Glomerular endothelial cell (primary cell): ENCODE results near the gene NCF1. TPM values are rescaled to one million over a fixed set of nuclear protein-coding genes. Genes with fewer than 3 reads are reported as not detected.
"Not testable (repeated sequence)": the region's sequence is repeated elsewhere in the genome, so short reads cannot be mapped to it uniquely, and the experiment has no call there.

Experiments used
- DNase-seq: peaks from one replicate; pipeline ENCODE4 v3.0.0-alpha.2; 2011; ENCODE audit warnings: low read depth, low spot score; ENCODE audit errors: extremely low read depth
- total RNA-seq: library from RNA; depleted of rRNA; stranded (reverse); fragments of >200 nt; gene quantifications from 2 replicates; pipeline ENCODE4 v1.2.3, GENCODE V29; 2015

Gene NCF1
- total RNA-seq = 0.73 TPM in 1 of 2 replicates, not detected in the other

DNA sequence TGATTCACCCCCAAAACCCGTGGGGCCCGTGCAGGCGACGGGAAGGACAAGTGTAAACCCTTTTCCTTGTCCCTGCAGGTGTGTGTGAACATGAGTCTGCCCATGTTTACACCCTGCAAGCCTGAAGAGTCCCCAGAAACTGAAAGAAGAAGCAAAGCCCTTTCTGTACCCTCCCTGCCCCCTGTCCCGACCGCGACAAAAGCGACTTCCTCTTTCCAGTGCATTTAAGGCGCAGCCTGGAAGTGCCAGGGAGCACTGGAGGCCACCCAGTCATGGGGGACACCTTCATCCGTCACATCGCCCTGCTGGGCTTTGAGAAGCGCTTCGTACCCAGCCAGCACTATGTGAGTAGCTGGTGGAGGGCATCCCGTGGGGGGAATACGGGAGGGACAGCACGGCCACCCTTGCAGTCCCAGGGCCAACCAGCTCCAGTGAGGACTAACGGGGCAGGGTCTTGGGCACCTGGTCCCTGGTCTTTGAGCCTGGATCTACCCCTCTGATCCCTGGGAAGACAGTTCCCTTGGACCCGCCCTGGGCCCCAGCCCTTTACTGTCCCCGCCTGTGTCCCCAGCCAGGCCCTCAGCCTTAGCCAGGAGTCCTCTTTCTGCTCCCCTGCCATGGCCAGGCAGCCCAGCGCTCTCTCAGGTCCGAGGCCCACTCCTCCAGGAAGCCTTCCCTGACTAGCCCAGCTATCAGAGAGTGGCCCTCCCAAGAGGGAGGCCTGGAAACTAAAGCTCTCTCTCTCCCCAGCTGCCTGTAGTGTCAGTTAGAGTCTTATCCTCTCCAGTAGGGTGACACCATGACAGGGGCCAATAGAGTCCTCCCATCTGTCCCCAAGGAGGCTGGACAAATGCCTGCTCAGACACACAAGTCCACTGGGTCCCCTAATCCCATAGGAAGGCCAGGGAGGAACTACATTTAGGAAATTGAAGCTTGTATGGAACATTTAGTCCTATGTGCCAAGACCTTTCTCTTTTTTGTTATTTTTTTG, at the start of gene NCF1:
Gene NCF1 (plus strand): TSS at position 252 of the 991 bp plus-strand sequence. CDS start 21 bp downstream, at position 273.
- DNase-seq = not testable (repeated sequence)

DNA sequence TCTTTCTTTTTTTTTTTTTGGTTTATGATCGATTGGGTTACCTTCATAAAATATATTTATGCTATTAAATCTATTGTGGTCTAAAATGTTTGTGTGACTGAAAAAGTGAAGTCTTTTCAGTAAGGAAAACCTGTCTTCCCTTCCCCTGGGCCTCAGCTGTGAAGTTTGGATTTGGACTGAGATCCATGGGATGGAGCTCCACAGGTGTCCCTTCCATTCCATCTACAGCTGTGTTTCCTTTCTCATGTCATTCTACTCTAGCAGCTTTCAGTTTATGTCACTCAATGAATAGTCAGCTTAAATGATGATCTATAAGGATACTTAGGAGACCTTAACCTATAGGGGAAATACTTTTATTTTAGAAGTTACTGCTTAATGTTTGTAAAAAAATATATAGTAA, 48.0 kb upstream of the NCF1 start:
- DNase-seq = no peak

DNA sequence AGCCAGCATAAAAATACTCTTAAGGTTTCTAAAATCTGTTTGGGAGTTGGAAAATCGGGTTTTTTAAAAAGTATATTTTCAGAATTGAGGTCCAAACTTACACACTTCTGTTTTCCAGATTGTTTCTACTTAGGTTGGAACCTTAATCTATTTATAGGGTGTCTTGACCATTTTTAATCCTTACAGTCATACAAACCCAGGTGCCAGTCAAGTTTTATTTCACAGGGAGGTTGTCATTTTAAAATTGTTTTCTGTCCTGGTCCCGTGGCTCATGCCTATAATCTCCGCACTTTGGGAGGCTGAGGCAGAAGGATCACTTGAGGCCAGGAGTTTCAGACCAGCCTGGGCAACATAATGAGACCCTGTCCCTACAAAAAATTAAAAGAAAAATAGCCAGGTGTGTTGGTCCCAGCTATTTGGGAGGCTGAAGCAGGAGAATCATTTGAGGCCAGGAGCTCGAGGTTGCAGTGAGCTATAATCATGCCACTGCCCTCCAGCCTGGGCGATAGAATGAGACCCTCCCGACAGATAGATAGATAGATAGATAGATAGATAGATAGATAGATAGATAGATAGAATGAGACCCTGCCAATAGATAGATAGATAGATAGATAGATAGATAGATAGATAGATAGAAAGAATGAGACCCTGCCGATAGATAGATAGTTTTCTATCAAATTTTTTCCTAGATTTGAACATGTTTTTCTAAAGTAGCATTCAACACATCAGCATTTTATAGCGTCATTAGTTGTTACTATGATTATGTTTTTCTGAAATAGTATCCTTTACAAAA, 47.3 kb upstream of the NCF1 start:
- DNase-seq = no peak

DNA sequence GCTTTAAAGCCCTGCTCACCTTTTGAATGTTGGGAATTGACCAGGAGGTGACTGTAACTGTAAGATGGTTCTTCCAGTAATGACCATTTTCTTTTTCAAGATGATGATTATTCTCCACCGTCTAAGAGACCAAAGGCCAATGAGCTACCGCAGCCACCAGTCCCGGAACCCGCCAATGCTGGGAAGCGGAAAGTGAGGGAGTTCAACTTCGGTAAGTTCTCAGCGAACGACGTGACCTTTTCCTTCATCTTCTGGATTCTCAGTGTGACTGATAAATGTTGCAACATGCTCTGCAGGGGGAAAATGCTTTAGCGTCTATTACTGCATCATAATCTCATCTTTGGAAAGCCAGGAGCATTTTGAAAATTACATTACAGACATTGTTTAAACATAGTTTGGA, 45.1 kb upstream of the NCF1 start:
- not testable (repeated sequence) for DNase-seq

DNA sequence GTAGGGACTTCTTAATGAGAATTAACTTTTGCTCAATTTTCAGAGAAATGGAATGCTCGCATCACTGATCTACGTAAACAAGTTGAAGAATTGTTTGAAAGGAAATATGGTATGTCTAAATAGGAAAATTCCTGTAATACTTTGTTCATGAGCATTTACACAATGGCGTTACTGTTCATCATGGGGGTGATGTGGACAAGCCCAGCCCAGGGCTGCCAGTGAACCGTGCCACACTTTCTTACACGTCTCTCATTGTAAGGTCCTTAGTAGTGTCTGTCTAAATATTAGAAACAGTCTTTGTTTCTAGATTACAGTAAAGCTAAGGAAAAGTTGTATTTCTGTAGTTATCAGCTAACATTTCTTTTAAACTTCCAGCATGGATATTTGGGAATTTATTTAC, 43.6 kb upstream of the NCF1 start:
- DNase-seq = not testable (repeated sequence)

DNA sequence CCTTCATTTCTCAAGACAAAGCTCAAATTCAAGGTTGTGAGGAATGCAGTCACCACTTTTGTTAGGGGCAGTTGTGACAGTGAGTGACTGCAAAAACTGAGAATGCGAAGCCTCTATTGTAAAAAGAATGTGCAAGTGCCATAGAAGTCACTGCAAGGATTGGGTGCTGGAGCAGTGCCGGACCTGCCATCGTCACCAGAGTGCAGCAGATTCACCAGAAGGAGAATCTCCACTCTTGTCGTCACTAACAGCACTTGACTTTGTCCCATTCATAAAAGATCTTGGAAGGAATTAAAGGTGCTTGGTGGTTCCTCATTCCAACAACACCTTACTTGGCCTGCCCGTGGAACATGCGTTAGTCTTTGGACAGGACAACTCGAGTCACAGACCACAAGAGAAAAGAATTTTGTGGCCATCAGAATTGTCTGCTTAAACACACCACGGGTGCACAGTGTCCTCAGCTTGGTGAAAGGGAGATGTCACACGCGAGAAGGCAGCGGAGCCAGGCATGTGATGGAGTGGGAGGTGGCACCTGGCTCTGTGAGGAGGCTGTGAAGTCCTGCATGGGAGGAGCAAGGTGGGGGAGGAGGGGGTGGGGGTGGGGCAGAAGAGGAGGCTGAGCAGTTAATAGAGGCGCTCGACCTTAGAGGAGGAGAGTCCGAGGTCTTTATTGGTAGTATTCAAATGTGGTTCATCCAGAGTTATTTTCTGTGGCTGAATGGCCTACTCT, 33.7 kb upstream of the NCF1 start:
- DNase-seq = not testable (repeated sequence)

DNA sequence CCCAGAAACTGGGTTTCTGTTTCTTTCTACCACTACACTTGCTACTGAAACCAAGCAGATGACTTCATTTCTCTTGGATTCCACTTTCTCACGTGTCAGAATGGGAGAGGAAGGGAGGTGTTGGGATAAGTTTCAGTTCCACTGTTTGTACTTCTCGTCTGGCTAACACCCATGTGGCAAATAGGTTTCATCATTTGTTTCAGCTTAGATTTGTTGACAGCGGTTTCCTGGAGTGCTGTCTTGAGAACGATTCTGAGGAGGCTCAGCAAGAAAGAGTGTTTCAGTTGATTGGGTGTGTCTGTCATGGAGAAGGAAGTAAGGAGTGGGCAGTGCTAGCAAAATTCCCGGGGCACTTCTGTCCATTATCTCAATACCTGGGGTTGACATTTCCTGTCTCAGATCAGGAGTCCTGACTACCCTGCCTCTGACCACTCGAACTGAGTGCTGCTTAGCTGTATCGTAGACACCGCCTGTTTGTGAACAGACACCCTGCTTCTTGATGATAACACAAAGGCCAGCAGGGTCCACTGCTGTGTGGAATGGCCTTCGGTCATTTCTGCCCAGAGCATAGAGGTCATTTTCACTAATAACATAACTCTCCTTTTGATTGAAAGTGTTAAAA, 29.8 kb upstream of the NCF1 start:
- DNase-seq = not testable (repeated sequence)

DNA sequence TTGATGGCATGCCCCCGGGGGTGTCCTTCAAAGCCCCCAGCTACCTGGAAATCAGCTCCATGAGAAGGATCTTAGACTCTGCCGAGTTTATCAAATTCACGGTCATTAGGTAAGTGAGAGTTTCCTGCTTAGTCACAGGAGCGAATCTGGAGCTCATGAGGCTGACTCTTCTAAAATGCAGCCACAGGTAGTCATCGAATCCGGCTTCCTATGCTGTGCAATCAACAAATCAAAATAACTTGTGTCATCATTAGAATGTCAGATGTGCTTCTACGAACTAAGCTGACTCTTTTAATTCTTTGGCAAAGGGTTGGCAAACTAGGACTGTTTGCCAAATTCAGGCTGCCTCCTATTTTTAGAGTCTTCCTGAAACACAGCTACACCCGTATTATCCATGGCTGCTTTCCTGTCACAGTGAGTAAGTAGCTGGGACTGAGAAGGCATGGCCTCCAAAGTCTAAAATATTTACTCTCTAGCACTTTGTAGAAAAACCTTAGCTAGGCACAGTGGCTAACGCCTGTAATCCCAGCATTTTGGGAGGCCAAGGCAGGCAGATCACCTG, 19.8 kb upstream of the NCF1 start:
- not testable (repeated sequence) for DNase-seq

DNA sequence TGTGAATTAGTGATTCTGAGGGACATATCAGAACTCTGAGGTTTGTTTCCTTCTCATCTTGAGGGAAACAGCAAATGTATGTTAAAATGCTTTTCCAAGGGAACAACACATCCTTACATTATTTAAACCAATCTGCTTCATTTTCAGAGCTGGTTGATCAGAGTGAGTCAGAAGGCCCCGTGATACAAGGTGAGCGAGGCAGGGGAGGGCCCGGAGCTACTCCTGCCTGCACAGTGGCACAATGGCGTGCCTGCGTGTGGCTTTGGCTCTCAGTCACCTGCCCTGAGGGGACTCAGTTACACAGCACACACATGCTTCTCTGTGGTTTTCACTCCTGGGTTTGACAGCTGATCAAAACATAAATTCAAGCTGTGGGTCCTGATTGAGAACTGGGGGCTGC, 17.1 kb upstream of the NCF1 start:
- DNase-seq = not testable (repeated sequence)

GRCh38 chr7:74758268-74758667, 15.5 kb upstream of the NCF1 start:
- not testable (repeated sequence) for DNase-seq

- DNase-seq = not testable (repeated sequence)
Measured at GRCh38 chr7:74758982-74759381, 14.8 kb upstream of the NCF1 start.

GRCh38 chr7:74765205-74765918, 8.4 kb upstream of the NCF1 start:
- not testable (repeated sequence) for DNase-seq

DNA sequence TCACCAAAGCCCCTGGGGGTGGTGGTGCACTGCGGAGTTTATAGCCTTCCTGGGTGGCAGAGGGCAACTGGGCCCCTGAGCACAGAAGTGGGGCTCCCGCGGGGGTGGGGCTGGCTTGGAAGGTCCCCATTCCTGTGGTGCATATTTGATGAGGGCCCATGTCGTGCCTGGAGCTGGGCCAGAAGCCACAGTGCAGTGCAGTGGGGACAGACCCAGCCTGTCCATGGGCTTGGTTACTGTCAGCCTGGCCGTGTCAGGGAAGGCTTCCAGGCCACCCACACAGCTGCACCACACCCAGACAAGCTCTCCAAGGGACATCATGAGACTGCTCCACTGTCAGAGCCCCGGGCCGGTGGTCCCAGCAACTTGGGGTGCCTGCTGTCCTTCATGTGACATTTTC, 7.3 kb upstream of the NCF1 start:
- not testable (repeated sequence) for DNase-seq

- DNase-seq = not testable (repeated sequence)
Measured at GRCh38 chr7:74766991-74767390, 6.8 kb upstream of the NCF1 start.

- not testable (repeated sequence) for DNase-seq
Measured at GRCh38 chr7:74770062-74770461, 3.7 kb upstream of the NCF1 start.

- DNase-seq = not testable (repeated sequence)
Measured at GRCh38 chr7:74772093-74772492, 1.7 kb upstream of the NCF1 start.

- DNase-seq = not testable (repeated sequence)
Measured at GRCh38 chr7:74775111-74775510, 1.3 kb downstream of the NCF1 start.

DNA sequence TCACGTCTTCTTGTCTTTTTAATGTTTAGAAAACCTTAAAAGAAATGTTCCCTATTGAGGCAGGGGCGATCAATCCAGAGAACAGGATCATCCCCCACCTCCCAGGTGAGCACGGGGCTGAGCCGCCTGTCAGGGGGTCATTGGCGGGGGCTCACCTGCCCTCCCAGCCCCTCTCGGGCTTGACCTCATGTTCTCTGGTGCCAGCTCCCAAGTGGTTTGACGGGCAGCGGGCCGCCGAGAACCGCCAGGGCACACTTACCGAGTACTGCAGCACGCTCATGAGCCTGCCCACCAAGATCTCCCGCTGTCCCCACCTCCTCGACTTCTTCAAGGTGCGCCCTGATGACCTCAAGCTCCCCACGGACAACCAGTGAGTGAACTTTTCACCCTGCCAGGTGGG, 5.2 kb downstream of the NCF1 start:
- DNase-seq = not testable (repeated sequence)

DNA sequence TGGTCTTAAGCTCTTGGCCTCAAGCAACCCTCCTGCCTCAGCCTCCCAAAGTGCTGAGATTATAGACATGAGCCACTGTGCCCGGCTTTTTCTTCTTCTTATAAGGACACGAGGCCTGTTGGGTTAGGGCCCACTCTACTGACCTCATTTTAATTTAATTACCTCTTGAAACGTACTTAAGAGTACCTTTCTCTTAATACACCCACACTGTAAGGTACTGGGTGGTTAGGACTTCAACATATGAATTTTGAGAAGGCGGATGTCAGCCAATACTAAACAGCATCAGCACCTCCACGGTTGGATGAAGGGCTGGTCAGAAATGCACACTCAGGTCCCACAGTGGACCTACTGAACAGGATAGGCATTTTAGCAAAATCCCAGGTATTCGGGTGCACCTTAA, 7.9 kb downstream of the NCF1 start:
- DNase-seq = not testable (repeated sequence)
